Measurements from ENCODE around the gene LRRD1.

LRRD1 gene

GRCh38 chr7:92141161-92141560 lies 37.8 kb downstream of the LRRD1 start:
- DNase-seq (ENCODE audit: insufficient read length, low spot score) = no peak
- no peak for TF ChIP-seq SPI1 (IDR thresholded peaks at IDR 0.05; ENCODE audit: low read depth, low read length)
- no peak for TF ChIP-seq POLR2AphosphoS5 (IDR thresholded peaks at IDR 0.05; ENCODE audit: low read depth, low read length)
- no peak for TF ChIP-seq PAX5 (IDR thresholded peaks at IDR 0.05; ENCODE audit: insufficient read depth, low read length, severe bottlenecking)
- no peak for TF ChIP-seq POU2F2 (IDR thresholded peaks at IDR 0.05; ENCODE audit: low read depth, low read length)
- no peak for TF ChIP-seq TAF1 (IDR thresholded peaks at IDR 0.05; ENCODE audit: low read depth, low read length)
- TF ChIP-seq POLR2A (IDR thresholded peaks at IDR 0.05; ENCODE audit: low read depth, low read length) = no peak
- FAIRE-seq = no peak

- FAIRE-seq (no peak), DNase-seq (ENCODE audit: insufficient read length, low spot score) (no peak)
- TF ChIP-seq SPI1 (IDR thresholded peaks at IDR 0.05; ENCODE audit: low read depth, low read length) = no peak
- TF ChIP-seq POLR2A (IDR thresholded peaks at IDR 0.05; ENCODE audit: low read depth, low read length) = no peak
- TF ChIP-seq TAF1 (IDR thresholded peaks at IDR 0.05; ENCODE audit: low read depth, low read length) = no peak
- no peak for TF ChIP-seq POLR2AphosphoS5 (IDR thresholded peaks at IDR 0.05; ENCODE audit: low read depth, low read length)
- no peak for TF ChIP-seq POU2F2 (IDR thresholded peaks at IDR 0.05; ENCODE audit: low read depth, low read length)
- TF ChIP-seq PAX5 (IDR thresholded peaks at IDR 0.05; ENCODE audit: insufficient read depth, low read length, severe bottlenecking) = no peak
Measured at GRCh38 chr7:92137557-92137956, 41.4 kb downstream of the LRRD1 start.

- FAIRE-seq (peak; percentile 26), DNase-seq (ENCODE audit: insufficient read length, low spot score) (no peak)
Measured at GRCh38 chr7:92135052-92135889, 43.7 kb downstream of the LRRD1 start.

GRCh38 chr7:92134271-92135051 lies 44.5 kb downstream of the LRRD1 start, which contains the start of gene CYP51A1:
TSS of gene CYP51A1 (minus strand) at chr7:92134477. CDS start at chr7:92134364, 113 bp downstream.
- FAIRE-seq (peak; percentile 94), DNase-seq (ENCODE audit: insufficient read length, low spot score) (peak; percentile 77)
- TF ChIP-seq TAF1 (IDR thresholded peaks at IDR 0.05; ENCODE audit: low read depth, low read length) (no peak; the same call in 1 of the 2 replicates), POU2F2 (IDR thresholded peaks at IDR 0.05; ENCODE audit: low read depth, low read length) (peak; percentile 31; the same call in 1 of the 2 replicates), POLR2A (IDR thresholded peaks at IDR 0.05; ENCODE audit: low read depth, low read length) (peak; percentile 88), PAX5 (IDR thresholded peaks at IDR 0.05; ENCODE audit: insufficient read depth, low read length, severe bottlenecking) (no peak), SPI1 (IDR thresholded peaks at IDR 0.05; ENCODE audit: low read depth, low read length) (no peak), POLR2AphosphoS5 (IDR thresholded peaks at IDR 0.05; ENCODE audit: low read depth, low read length) (peak; percentile 86)

More at GRCh38 chr7:92135052-92135889, 43.7 kb downstream of the LRRD1 start:
- TF ChIP-seq POLR2A (IDR thresholded peaks at IDR 0.05; ENCODE audit: low read depth, low read length) = no peak
- TF ChIP-seq POLR2AphosphoS5 (IDR thresholded peaks at IDR 0.05; ENCODE audit: low read depth, low read length) = no peak
- TF ChIP-seq SPI1 (IDR thresholded peaks at IDR 0.05; ENCODE audit: low read depth, low read length) = no peak

- TF ChIP-seq POLR2AphosphoS5 (IDR thresholded peaks at IDR 0.05; ENCODE audit: low read depth, low read length) (no peak), POLR2A (IDR thresholded peaks at IDR 0.05; ENCODE audit: low read depth, low read length) (no peak), POU2F2 (IDR thresholded peaks at IDR 0.05; ENCODE audit: low read depth, low read length) (peak; percentile 73; the same call in 1 of the 2 replicates), PAX5 (IDR thresholded peaks at IDR 0.05; ENCODE audit: insufficient read depth, low read length, severe bottlenecking) (no peak), TAF1 (IDR thresholded peaks at IDR 0.05; ENCODE audit: low read depth, low read length) (0 out of 2 replicates have a peak, but pooled peaks have one; percentile 17), SPI1 (IDR thresholded peaks at IDR 0.05; ENCODE audit: low read depth, low read length) (no peak)
- FAIRE-seq = peak; percentile 79
- peak; percentile 25 for DNase-seq (ENCODE audit: insufficient read length, low spot score)
Measured at GRCh38 chr7:92133737-92134270, 45.1 kb downstream of the LRRD1 start.

- FAIRE-seq (no peak), DNase-seq (ENCODE audit: insufficient read length, low spot score) (no peak)
- TF ChIP-seq POU2F2 (IDR thresholded peaks at IDR 0.05; ENCODE audit: low read depth, low read length) (no peak), SPI1 (IDR thresholded peaks at IDR 0.05; ENCODE audit: low read depth, low read length) (no peak), POLR2A (IDR thresholded peaks at IDR 0.05; ENCODE audit: low read depth, low read length) (no peak), POLR2AphosphoS5 (IDR thresholded peaks at IDR 0.05; ENCODE audit: low read depth, low read length) (no peak), TAF1 (IDR thresholded peaks at IDR 0.05; ENCODE audit: low read depth, low read length) (no peak), PAX5 (IDR thresholded peaks at IDR 0.05; ENCODE audit: insufficient read depth, low read length, severe bottlenecking) (no peak)
Measured at GRCh38 chr7:92133133-92133736, 45.7 kb downstream of the LRRD1 start.

GRCh38 chr7:92131764-92132330 lies 47.1 kb downstream of the LRRD1 start:
- no peak for TF ChIP-seq PAX5 (IDR thresholded peaks at IDR 0.05; ENCODE audit: insufficient read depth, low read length, severe bottlenecking)
- TF ChIP-seq TAF1 (IDR thresholded peaks at IDR 0.05; ENCODE audit: low read depth, low read length) = no peak
- no peak for TF ChIP-seq SPI1 (IDR thresholded peaks at IDR 0.05; ENCODE audit: low read depth, low read length)
- no peak for TF ChIP-seq POLR2A (IDR thresholded peaks at IDR 0.05; ENCODE audit: low read depth, low read length)
- no peak for TF ChIP-seq POU2F2 (IDR thresholded peaks at IDR 0.05; ENCODE audit: low read depth, low read length)
- TF ChIP-seq POLR2AphosphoS5 (IDR thresholded peaks at IDR 0.05; ENCODE audit: low read depth, low read length) = no peak
- FAIRE-seq (no peak), DNase-seq (ENCODE audit: insufficient read length, low spot score) (no peak)

- no peak for DNase-seq (ENCODE audit: insufficient read length, low spot score)
- FAIRE-seq = peak; percentile 9
- TF ChIP-seq POLR2AphosphoS5 (IDR thresholded peaks at IDR 0.05; ENCODE audit: low read depth, low read length) (no peak), SPI1 (IDR thresholded peaks at IDR 0.05; ENCODE audit: low read depth, low read length) (peak; percentile 61)
Measured at GRCh38 chr7:92131093-92131492, 47.8 kb downstream of the LRRD1 start.

All from GM12891 (cell line).